IMR-90 (cell line): ENCODE results near the gene GALNT16.

Source experiments
- BHLHE40 ChIP-seq: fragments of 150-350 bp; IDR thresholded peaks from 2 replicates; pipeline ENCODE4 v1.6.1; 2016; ENCODE audit warnings: mild to moderate bottlenecking, low read depth, low read length
- CEBPB ChIP-seq: IDR thresholded peaks from 2 replicates; pipeline ENCODE4 v1.6.1; 2012; ENCODE audit warnings: low read depth, low read length, improper control_type of control experiment
- POLR2A ChIP-seq: IDR thresholded peaks from 2 replicates; pipeline ENCODE4 v1.6.1; 2012; ENCODE audit warnings: mild to moderate bottlenecking, low read depth, low read length
- RAD21 ChIP-seq: IDR thresholded peaks from 2 replicates; pipeline ENCODE4 v1.6.1; 2012; ENCODE audit warnings: low read length, improper control_type of control experiment
- RCOR1 ChIP-seq: IDR thresholded peaks from 2 replicates; pipeline ENCODE4 v1.6.1; 2012; ENCODE audit warnings: mild to moderate bottlenecking, low read length, improper control_type of control experiment; ENCODE audit not compliant: insufficient replicate concordance
- RFX5 ChIP-seq: IDR thresholded peaks from 2 replicates; pipeline ENCODE4 v1.8.0; 2012; ENCODE audit warnings: low read depth, mild to moderate bottlenecking, low read length, moderate library complexity
- TF ChIP-seq, protein P1 (sequence below): conservative IDR thresholded peaks from 2 replicates; pipeline ENCODE4 v1.5.1; 2012; ENCODE audit warnings: mild to moderate bottlenecking, low read depth, low read length, improper control_type of control experiment
- TF ChIP-seq, protein P2 (sequence below): fragments of 150-350 bp; IDR thresholded peaks from 2 replicates; pipeline ENCODE4 v1.6.1; 2017; ENCODE audit warnings: mild to moderate bottlenecking, antibody characterized with exemption, low read length, low read depth

DNA sequence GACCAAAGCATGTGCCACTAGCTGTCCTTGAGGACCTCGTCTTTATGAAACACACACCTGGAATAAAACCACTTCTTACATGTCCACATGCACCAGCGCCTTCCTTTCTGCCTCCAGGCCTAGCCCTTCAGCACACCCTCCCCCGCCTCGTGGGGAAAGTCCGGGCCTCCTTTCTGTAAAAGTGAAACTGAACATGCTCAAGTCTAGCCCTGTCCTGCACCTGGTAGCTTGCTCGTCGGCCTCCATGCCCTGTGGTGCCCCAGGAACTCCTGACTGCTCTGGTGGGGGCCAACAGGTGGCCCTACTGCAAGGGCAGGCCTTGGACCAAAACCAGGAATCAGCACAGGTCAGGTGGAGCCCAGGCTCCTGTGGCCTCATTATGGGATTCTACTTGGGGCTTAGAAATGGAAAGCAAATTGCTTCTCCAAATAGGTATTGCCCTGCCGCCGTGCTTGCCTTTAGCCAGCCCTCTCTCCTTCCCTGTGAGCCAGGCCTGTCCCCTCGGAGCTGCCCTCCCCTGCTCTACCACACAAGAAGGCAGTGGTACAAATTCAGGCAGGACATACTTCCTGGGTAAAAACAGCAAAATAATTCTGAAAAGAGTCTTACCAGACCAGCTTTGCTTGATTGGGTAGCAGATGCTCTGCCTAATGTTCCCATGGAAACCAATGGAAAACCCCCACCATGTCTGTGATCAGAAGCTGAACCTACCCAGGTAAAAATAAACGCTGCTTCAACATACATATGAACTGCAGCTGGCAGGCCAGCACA lies 94.6 kb downstream of the GALNT16 start:
- no peak for TF ChIP-seq POLR2A
- TF ChIP-seq, protein P1, sequence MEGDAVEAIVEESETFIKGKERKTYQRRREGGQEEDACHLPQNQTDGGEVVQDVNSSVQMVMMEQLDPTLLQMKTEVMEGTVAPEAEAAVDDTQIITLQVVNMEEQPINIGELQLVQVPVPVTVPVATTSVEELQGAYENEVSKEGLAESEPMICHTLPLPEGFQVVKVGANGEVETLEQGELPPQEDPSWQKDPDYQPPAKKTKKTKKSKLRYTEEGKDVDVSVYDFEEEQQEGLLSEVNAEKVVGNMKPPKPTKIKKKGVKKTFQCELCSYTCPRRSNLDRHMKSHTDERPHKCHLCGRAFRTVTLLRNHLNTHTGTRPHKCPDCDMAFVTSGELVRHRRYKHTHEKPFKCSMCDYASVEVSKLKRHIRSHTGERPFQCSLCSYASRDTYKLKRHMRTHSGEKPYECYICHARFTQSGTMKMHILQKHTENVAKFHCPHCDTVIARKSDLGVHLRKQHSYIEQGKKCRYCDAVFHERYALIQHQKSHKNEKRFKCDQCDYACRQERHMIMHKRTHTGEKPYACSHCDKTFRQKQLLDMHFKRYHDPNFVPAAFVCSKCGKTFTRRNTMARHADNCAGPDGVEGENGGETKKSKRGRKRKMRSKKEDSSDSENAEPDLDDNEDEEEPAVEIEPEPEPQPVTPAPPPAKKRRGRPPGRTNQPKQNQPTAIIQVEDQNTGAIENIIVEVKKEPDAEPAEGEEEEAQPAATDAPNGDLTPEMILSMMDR, result no peak
- TF ChIP-seq BHLHE40, result no peak
- TF ChIP-seq RFX5, result no peak
- TF ChIP-seq RCOR1, result no peak
- TF ChIP-seq, protein P2, sequence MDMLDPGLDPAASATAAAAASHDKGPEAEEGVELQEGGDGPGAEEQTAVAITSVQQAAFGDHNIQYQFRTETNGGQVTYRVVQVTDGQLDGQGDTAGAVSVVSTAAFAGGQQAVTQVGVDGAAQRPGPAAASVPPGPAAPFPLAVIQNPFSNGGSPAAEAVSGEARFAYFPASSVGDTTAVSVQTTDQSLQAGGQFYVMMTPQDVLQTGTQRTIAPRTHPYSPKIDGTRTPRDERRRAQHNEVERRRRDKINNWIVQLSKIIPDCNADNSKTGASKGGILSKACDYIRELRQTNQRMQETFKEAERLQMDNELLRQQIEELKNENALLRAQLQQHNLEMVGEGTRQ, result no peak
- TF ChIP-seq RAD21, result no peak
- TF ChIP-seq CEBPB, result no peak
